HepG2 (cell line): ENCODE measurements around the gene NGFR. TPM values are rescaled to one million over a fixed set of nuclear protein-coding genes. Genes with fewer than 3 reads are reported as not detected.

Experiments used
- KAT2B ChIP-seq: fragments of 150-350 bp; IDR thresholded peaks from 2 replicates; pipeline ENCODE4 v1.6.1; 2014; ENCODE audit warnings: low read depth, low read length, borderline replicate concordance
- NONO ChIP-seq, 2 experiments: fragments of 450-650 bp in 1 of 2; sonication (generic) in 1 of 2; formaldehyde crosslinking in 1 of 2; IDR thresholded peaks in 1 of 2; conservative IDR thresholded peaks in 1 of 2; 2 replicates each; pipeline versions ENCODE4 v1.6.1 to v1.8.0; 2017 to 2022; ENCODE audit warnings: mild to moderate bottlenecking in 1 of 2, missing genetic modification reagents in 1 of 2, moderate library complexity in 1 of 2
- PHF8 ChIP-seq: sonication (generic); formaldehyde crosslinking; IDR thresholded peaks from 2 replicates; pipeline ENCODE4 v1.5.0; 2020; ENCODE audit warnings: missing genetic modification reagents
- PLRG1 ChIP-seq: fragments of 450-650 bp; conservative IDR thresholded peaks from 2 replicates; pipeline ENCODE4 v1.6.1; 2016
- RCOR2 ChIP-seq: IDR thresholded peaks from 2 replicates; pipeline ENCODE4 v1.6.1; 2016; ENCODE audit warnings: missing biosample characterization, missing genetic modification reagents
- RELA ChIP-seq: sonication (generic); formaldehyde crosslinking; IDR thresholded peaks from 2 replicates; pipeline ENCODE4 v1.4.0; 2020; ENCODE audit warnings: missing genetic modification reagents
- REST ChIP-seq, 2 experiments: IDR thresholded peaks; 2 replicates each; pipeline ENCODE4 v1.6.1; 2011 to 2012; ENCODE audit warnings: low read length in 2 of 2, borderline replicate concordance in 1 of 2, low read depth in 1 of 2, mild to moderate bottlenecking in 1 of 2, moderate library complexity in 1 of 2
- SMC3 ChIP-seq: IDR thresholded peaks from 2 replicates; pipeline ENCODE4 v1.6.1; 2011; ENCODE audit warnings: low read length, improper control_type of control experiment
- SPEN ChIP-seq: sonication (generic); formaldehyde crosslinking; IDR thresholded peaks from 2 replicates; pipeline ENCODE4 v1.5.1; 2020; ENCODE audit warnings: low read depth, mild to moderate bottlenecking, missing genetic modification reagents
- STAG1 ChIP-seq: sonication (generic); formaldehyde crosslinking; IDR thresholded peaks from 2 replicates; pipeline ENCODE4 v1.4.0; 2020; ENCODE audit warnings: missing genetic modification reagents
- STAT5B ChIP-seq: sonication (generic); formaldehyde crosslinking; IDR thresholded peaks from 2 replicates; pipeline ENCODE4 v1.4.0; 2020; ENCODE audit warnings: missing genetic modification reagents
- TCF12 ChIP-seq, 2 experiments: fragments of 450-650 bp in 1 of 2; sonication (generic) in 1 of 2; formaldehyde crosslinking in 1 of 2; IDR thresholded peaks; 2 replicates each; pipeline versions ENCODE4 v1.6.1 to v1.8.0; 2017 to 2022; ENCODE audit warnings: antibody characterized with exemption in 1 of 2, mild to moderate bottlenecking in 1 of 2, missing genetic modification reagents in 1 of 2, moderate library complexity in 1 of 2
- YEATS2 ChIP-seq: sonication (generic); formaldehyde crosslinking; IDR thresholded peaks from 2 replicates; pipeline ENCODE4 v1.4.0; 2020; ENCODE audit warnings: missing genetic modification reagents, borderline replicate concordance
- ZBTB4 ChIP-seq: sonication (generic); formaldehyde crosslinking; IDR thresholded peaks from 2 replicates; pipeline ENCODE4 v1.4.0; 2020; ENCODE audit warnings: missing genetic modification reagents, mild to moderate bottlenecking, borderline replicate concordance
- ZFP37 ChIP-seq: sonication (generic); formaldehyde crosslinking; IDR thresholded peaks from 2 replicates; pipeline ENCODE4 v1.4.0; 2020; ENCODE audit warnings: missing genetic modification reagents, borderline replicate concordance
- ZNF275 ChIP-seq: sonication (generic); formaldehyde crosslinking; IDR thresholded peaks from 2 replicates; pipeline ENCODE4 v1.8.0; 2022; ENCODE audit warnings: missing genetic modification reagents, mild to moderate bottlenecking, inconsistent platforms, borderline replicate concordance
- ZNF331 ChIP-seq: sonication (generic); formaldehyde crosslinking; IDR thresholded peaks from 2 replicates; pipeline ENCODE4 v1.4.0; 2020; ENCODE audit warnings: missing genetic modification reagents
- ZNF607 ChIP-seq: sonication (generic); formaldehyde crosslinking; IDR thresholded peaks from 2 replicates; pipeline ENCODE4 v1.5.1; 2020; ENCODE audit warnings: missing genetic modification reagents, mild to moderate bottlenecking, borderline replicate concordance
- polyA plus RNA-seq, 8 experiments: library from polyadenylated mRNA; depleted of rRNA in 3 of 8; stranded (reverse) in 7 of 8; unstranded in 1 of 8; fragments of >200 nt; fragmentation: Illumina TruSeq in 4 of 8; extraction: Trizol in 4 of 8; gene quantifications; 2 replicates each; pipeline versions ENCODE4 v1.2.1 to v1.2.3, GENCODE V29; 2011 to 2016; ENCODE audit warnings: low read depth in 4 of 8, missing spikeins in 1 of 8, mixed read lengths in 1 of 8; ENCODE audit not compliant: insufficient read depth in 1 of 8
- total RNA-seq, 5 experiments: library from RNA; depleted of rRNA; stranded (reverse); fragments of >200 nt; fragmentation: Illumina TruSeq; extraction: Trizol; gene quantifications; 2 replicates each; pipeline ENCODE4 v1.2.3, GENCODE V29; 2016; ENCODE audit warnings: low read depth in 1 of 5
- TF ChIP-seq, protein P1 (sequence below): IDR thresholded peaks from 2 replicates; pipeline ENCODE4 v1.6.1; 2016; ENCODE audit warnings: low read depth

Gene NGFR
- total and polyA plus RNA-seq, 2 of the 13 experiments (the other 11 are each of a cell fraction or from before 2014, with no cell fraction given), result 1.1 to 1.8 TPM

DNA sequence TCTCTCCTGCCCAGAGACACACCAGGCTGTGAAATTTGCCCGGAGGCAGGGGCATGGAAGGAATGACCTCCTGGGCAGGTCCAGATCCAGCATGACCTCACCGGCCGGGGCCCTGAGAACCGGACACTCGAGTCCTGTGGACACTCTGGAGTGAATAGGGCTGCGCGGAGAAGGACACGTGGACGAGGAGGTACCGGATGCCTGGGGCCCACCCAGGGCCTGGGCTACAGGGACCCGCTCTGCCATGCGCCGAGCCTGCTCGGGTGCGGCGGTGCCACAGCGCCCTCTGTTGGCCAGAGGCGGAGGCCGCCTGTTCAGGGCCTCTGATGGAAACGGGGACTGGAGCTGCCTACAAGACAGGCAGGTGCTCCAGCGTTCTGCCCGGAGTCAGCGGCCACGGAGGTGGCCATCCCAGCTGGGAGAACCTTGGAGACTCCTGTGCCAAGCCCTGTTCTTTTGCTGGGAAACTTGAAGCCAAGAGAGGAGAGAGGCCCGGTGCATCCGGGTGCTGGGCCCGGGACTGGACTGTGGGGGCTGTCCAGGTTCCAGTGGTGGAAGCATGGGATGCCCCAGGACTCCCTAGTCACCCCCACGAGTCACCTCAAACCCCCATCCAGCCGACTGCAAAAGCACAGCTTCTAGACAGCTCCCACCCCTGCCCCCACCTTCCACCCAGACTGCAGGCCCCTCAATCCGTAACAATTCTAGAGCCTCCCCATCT is 61.3 kb downstream of the NGFR start (continued):
- TF ChIP-seq ZBTB4 (CRISPR knock-in tag) (peak; percentile 92), STAG1 (CRISPR knock-in tag) (peak; percentile 99), ZNF275 (CRISPR knock-in tag) (peak; percentile 69; the same call in 1 of the 2 replicates), SPEN (CRISPR knock-in tag) (peak; percentile 89), REST (IDR thresholded peaks at IDR 0.05; ENCODE audit: borderline replicate concordance in 1 of 2, low read depth in 1 of 2, low read length in 2 of 2) (no peak), PHF8 (CRISPR knock-in tag) (peak; percentile 55), SMC3 (peak; percentile 62; the same call in 1 of the 2 replicates), RELA (CRISPR knock-in tag) (0 out of 2 replicates have a peak, but pooled peaks have one; percentile 64), TCF12 (IDR thresholded peaks at IDR 0.05) (no peak), TCF12 (CRISPR knock-in tag; IDR thresholded peaks at IDR 0.05) (no peak), RCOR2 (CRISPR knock-in tag) (no peak), ZNF331 (CRISPR knock-in tag) (peak; percentile 83), KAT2B (no peak), ZNF607 (CRISPR knock-in tag) (peak; percentile 83; the same call in 1 of the 2 replicates), YEATS2 (peak; percentile 65; the same call in 1 of the 2 replicates), NONO (IDR thresholded peaks at IDR 0.05) (no peak), NONO (CRISPR knock-in tag; conservative IDR thresholded peaks at IDR 0.05) (0 out of 2 replicates have a peak, but pooled peaks have one; percentile 55), ZFP37 (CRISPR knock-in tag) (no peak), STAT5B (0 out of 2 replicates have a peak, but pooled peaks have one; percentile 67), PLRG1 (no peak)
- TF ChIP-seq, protein P1, sequence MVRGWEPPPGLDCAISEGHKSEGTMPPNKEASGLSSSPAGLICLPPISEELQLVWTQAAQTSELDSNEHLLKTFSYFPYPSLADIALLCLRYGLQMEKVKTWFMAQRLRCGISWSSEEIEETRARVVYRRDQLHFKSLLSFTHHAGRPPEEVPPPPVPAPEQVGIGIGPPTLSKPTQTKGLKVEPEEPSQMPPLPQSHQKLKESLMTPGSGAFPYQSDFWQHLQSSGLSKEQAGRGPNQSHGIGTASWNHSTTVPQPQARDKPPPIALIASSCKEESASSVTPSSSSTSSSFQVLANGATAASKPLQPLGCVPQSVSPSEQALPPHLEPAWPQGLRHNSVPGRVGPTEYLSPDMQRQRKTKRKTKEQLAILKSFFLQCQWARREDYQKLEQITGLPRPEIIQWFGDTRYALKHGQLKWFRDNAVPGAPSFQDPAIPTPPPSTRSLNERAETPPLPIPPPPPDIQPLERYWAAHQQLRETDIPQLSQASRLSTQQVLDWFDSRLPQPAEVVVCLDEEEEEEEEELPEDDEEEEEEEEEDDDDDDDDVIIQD, result 0 out of 2 replicates have a peak, but pooled peaks have one; percentile 59
